Measurements from ENCODE around the gene LCP2.

LCP2 gene

GRCh38 chr5:170315154-170315553 lies 17.6 kb upstream of the LCP2 start:
- DNase-seq (ENCODE audit: low spot score), result no peak

DNA sequence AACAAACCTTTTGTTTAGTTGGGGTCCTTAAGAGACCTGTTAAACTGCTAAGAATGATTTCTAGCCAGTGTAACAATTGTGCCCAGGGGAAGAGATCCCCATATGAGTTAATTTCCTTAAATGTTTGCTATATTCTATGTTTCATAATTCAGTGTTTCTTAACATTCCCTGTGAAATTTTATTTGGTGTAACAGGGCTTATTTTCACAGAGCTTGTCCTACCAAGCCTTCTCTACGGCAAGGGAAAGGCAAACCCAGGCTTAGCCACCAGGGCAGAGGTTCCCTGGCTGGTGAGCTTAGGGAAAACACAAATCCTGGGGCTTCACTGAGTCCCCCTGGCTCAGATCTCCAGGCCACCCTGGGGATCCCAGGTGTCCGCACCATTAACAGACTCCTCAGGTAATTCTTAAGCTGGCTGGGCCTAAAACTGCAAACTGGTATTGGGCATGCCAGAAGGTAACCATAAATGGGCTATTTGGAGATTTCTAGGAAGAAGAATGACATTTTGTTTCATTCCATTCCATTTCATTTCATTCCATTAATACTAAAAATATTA lies 17.0 kb upstream of the LCP2 start:
- DNase-seq (ENCODE audit: low spot score), result no peak

DNA sequence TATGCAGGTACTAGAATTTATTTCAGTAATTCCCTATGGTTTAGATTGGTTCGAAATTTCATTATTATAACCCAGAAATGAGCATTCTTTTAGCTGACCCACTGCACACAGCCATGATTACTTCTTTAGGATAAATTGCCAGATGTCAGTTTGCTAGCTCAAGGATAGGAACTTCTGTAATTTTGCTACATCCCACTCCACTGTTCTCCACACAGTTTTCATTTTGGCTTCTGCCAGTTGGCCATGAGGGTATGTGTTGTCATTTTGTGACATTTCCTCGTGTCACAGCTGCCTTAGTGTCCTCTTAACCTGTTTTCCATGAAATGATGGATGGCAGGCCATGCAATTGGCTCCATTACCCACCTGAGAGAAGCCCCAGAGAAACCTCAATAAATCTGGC lies 16.2 kb upstream of the LCP2 start:
- DNase-seq (ENCODE audit: low spot score), result no peak

DNA sequence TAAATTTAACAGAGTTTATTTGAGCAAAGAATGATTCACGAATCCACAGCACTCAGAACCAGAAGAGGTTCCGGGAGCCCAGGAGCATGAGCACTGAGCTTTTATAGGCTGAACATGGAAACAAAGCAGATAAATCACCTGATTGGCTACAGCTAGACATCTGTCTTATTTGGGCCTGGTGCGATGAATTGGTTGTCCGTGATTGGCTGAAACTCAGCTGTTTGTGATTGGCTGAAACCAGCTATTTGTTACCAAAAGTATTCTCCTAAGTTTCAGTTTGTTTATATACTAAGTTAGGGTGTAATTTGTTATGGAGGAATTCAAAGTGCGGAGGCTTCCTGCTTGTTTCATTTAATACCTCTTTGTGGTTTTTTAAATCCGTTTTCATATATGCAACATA lies 15.8 kb upstream of the LCP2 start:
- DNase-seq (ENCODE audit: low spot score), result no peak

- peak; percentile 15 for DNase-seq (ENCODE audit: low spot score)
These were observed 15.1 kb upstream of the LCP2 start for GRCh38 chr5:170312666-170313065.

DNA sequence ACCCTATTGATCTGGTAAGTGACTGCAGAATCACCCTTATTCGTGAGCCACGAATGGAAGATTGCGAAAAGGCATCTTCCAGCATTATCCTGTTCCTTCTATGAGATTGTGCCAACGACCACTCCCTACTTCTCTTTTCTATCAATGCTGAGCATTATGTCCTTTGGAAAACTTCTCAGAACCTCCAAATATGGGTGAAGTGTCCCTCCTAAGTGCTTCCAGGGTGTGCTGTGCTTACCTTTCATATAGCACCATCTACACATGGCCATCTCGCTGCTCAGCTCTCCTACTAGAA lies 14.7 kb upstream of the LCP2 start:
- no peak for DNase-seq (ENCODE audit: low spot score)

DNA sequence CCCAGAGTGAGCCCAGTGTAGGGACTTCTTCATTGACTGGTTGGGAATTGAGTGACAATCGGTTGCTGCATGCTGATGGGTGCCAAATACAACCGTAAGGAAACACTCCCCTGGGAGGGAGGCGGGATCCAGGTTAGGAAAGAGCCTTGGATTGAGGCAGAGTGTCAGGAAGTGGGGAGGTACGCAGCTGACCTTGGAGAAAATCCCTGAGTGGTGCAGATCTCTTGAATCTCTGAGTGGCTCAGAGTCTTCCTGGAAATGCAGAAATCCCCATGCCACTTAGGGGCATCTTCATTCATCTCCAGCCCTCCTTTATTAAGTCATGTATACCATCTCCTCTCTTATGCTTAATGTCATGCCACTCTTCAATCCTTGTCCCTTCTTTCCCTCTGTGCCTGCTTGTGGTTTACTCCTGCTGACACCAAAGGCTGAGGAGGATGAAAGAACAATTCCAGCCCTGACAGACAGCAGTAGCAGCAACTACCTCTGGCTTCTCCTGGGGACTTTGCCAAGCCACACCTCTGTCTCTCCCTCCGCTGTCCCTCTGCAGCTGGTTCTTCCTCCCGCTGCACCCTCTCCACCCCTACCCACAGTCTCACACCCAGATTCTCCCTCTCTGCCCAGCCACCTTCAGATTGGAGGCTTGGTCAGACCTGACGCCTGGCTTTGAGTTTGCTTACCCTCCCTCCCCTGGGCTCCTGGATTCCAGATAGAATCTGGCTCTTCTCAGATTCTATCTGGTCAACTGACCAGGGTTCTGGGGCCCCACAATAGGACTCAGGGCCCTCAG lies 14.1 kb upstream of the LCP2 start:
- DNase-seq (ENCODE audit: low spot score), result no peak

GRCh38 chr5:170310256-170310926 lies 12.8 kb upstream of the LCP2 start:
- no peak for DNase-seq (ENCODE audit: low spot score)

DNA sequence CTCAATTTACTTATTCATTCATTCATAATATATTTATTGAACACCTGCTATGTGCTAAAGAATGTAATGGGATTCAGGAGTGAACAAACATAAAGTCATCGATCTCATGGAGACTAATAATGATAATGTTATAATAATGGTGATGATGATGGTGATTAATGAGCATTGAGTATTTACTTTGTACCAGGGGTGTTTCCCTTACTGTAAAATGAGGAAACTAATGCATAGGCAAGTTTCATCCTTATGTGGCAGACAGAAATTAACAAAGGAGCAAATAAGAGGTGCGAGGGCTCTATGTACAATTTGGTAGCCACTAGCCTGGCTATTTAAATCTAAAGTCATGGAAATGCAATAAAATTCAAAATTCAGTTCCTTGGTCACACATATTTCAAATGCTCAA lies 11.1 kb upstream of the LCP2 start:
- no peak for DNase-seq (ENCODE audit: low spot score)

- no peak for DNase-seq (ENCODE audit: low spot score)
These were observed 10.2 kb upstream of the LCP2 start for GRCh38 chr5:170307575-170308465.

- DNase-seq (ENCODE audit: low spot score), result peak; percentile 59
These were observed 8.8 kb upstream of the LCP2 start for GRCh38 chr5:170306381-170306831.

DNA sequence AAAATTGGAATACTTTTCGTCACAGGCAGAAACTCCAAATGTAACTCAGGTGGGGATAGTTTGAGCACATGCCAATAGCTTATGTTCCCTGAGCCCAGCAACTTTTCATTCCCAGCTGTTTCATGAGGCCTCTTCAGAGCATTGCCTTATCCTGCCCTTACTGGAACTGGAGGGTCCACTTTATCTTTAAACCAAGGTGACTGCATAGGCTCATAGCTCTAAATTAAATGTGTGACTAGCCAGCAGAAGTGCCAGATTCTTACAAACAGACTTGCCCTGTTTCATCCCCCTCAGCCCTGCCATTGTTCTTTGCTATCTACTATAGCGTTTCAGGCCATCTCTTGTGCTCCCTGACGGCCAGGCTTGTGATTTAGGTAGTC lies 8.1 kb upstream of the LCP2 start:
- DNase-seq (ENCODE audit: low spot score), result no peak

DNA sequence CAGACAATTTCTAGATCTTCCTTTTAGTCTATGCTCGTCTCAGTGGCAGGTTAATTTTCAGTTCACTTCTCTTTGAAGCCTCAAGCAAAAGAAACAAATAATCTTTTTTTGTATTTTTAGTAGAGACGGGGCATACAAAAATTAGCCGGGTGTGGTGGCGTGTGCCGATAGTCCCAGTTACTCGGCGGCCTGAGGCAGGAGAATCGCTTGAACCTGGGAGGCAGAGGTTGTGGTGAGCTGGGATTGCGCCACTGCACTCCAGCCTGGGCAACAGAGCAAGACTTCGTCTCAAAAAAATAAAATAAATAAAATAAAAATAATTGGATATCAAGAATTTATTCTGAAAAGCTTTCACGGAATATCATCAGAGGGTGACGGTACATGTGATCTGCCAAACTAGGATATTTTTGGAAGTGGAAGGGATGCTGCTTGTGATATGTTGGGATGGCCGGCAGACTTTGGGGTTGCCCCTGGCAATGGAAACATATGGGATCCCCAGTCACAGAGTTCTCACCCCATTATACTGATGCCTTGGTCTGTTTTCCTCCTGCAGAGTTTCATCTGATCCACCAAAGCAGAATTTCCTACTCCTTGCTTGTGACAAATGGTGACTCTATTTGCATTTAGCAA lies 7.6 kb upstream of the LCP2 start:
- DNase-seq (ENCODE audit: low spot score), result no peak

GRCh38 chr5:170303549-170303948 lies 6.0 kb upstream of the LCP2 start:
- no peak for DNase-seq (ENCODE audit: low spot score)

- no peak for DNase-seq (ENCODE audit: low spot score)
These were observed 5.3 kb upstream of the LCP2 start for GRCh38 chr5:170302653-170303501.

DNA sequence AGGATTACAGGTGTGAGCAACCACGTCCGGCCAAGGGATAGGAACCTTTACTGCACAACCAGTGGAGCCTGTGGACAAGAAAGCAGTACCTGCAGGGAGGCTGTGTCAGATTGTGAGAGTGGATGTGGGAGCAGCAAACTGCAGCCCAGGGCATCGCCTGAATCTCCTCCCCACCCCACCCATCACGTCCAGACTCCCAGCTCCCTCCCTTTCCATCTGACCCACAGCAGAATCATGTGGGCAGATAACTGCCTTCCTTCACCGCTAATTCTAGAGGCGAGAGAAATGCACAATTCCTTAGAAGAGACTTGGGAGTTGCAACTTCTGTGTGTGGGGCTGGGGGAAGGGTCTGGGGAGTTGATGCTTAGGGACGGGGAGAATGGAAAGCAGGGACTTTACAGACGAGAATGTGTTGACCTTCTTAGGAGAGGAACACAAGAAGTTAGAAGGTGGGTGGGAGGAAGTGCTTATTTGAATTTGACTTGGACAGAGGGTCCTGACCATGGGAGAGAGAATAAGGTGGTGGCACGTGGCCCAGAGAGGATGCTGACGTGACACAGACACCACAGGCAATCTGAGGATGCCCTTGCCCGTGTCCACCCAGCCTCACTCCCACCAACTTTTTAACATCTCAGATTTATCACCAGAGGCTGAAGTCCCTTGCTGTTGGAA lies 4.5 kb upstream of the LCP2 start:
- no peak for DNase-seq (ENCODE audit: low spot score)

- no peak for DNase-seq (ENCODE audit: low spot score)
These were observed 3.6 kb upstream of the LCP2 start for GRCh38 chr5:170301149-170301548.

GRCh38 chr5:170300361-170301013 lies 2.9 kb upstream of the LCP2 start:
- DNase-seq (ENCODE audit: low spot score), result no peak

- DNase-seq (ENCODE audit: low spot score), result no peak
These were observed 515 bp downstream of the LCP2 start for GRCh38 chr5:170296935-170297588.

Measured in GM03348 (cell line).